MM.1S (cell line): Measurements from ENCODE around the gene FBLN2.

ENCODE experiments used
- DNase-seq: peaks from one replicate; pipeline ENCODE4 v3.0.0-alpha.2; 2015
- H2AFZ ChIP-seq: fragments of 300-600 bp; sonication (generic); 2 replicates; pipeline ENCODE4 v1.6.0; 2016; ENCODE audit warnings: antibody characterized with exemption, low read length
- H3F3A ChIP-seq: fragments of 300-600 bp; sonication (generic); 2 replicates; pipeline ENCODE4 v1.6.1; 2016; ENCODE audit warnings: mild to moderate bottlenecking, antibody characterized with exemption, low read length, moderate library complexity, mixed read lengths; ENCODE audit not compliant: insufficient read depth
- H3K27ac ChIP-seq: fragments of 300-600 bp; sonication (generic); 2 replicates; pipeline ENCODE4 v1.5.1; 2016; ENCODE audit warnings: mild to moderate bottlenecking, low read length
- H3K27me3 ChIP-seq: fragments of 300-600 bp; sonication (generic); replicated peaks from 2 replicates; pipeline ENCODE4 v1.6.0; 2016; ENCODE audit warnings: low read length; ENCODE audit not compliant: insufficient read depth
- H3K36me3 ChIP-seq: fragments of 300-600 bp; sonication (generic); replicated peaks from 2 replicates; pipeline ENCODE4 v1.6.1; 2016; ENCODE audit warnings: mild to moderate bottlenecking, low read length, mixed read lengths; ENCODE audit not compliant: insufficient read depth
- H3K4me1 ChIP-seq: fragments of 300-600 bp; sonication (generic); 2 replicates; pipeline ENCODE4 v1.6.1; 2016; ENCODE audit warnings: low read length, mixed read lengths
- H3K4me2 ChIP-seq: fragments of 300-600 bp; sonication (generic); 2 replicates; pipeline ENCODE4 v1.6.0; 2016; ENCODE audit warnings: low read depth, low read length
- H3K4me3 ChIP-seq: fragments of 300-600 bp; sonication (generic); 2 replicates; pipeline ENCODE4 v1.5.1; 2016; ENCODE audit warnings: low read length, mixed read lengths
- H3K79me2 ChIP-seq: fragments of 300-600 bp; sonication (generic); 2 replicates; pipeline ENCODE4 v1.6.1; 2016; ENCODE audit warnings: mixed run types, low read length, mixed read lengths
- H3K9ac ChIP-seq: fragments of 300-600 bp; sonication (generic); 2 replicates; pipeline ENCODE4 v1.6.1; 2016; ENCODE audit warnings: low read length, mixed read lengths
- H3K9me2 ChIP-seq: fragments of 300-600 bp; sonication (generic); replicated peaks from 2 replicates; pipeline ENCODE4 v1.6.1; 2016; ENCODE audit warnings: mild to moderate bottlenecking, low read length, mixed read lengths; ENCODE audit not compliant: insufficient read depth
- H3K9me3 ChIP-seq: fragments of 300-600 bp; sonication (generic); replicated peaks from 2 replicates; pipeline ENCODE4 v1.6.1; 2016; ENCODE audit warnings: mild to moderate bottlenecking, low read length, mixed read lengths; ENCODE audit not compliant: insufficient read depth
- H4K20me1 ChIP-seq: fragments of 300-600 bp; sonication (generic); 2 replicates; pipeline ENCODE4 v1.6.1; 2016; ENCODE audit warnings: mild to moderate bottlenecking, low read length, moderate library complexity, mixed read lengths; ENCODE audit not compliant: insufficient read depth
- CTCF ChIP-seq: fragments of 300-600 bp; sonication (generic); IDR thresholded peaks from 2 replicates; pipeline ENCODE4 v1.5.1; 2016; ENCODE audit warnings: antibody characterized with exemption, low read length, mixed read lengths
- EZH2 ChIP-seq: fragments of 300-600 bp; sonication (generic); optimal IDR thresholded peaks from 2 replicates; pipeline ENCODE3; 2017; ENCODE audit warnings: low read depth, mild to moderate bottlenecking, antibody characterized with exemption, low read length, mixed read lengths
- EZH2phosphoT487 ChIP-seq: fragments of 300-600 bp; sonication (generic); IDR thresholded peaks from 2 replicates; pipeline ENCODE4 v1.6.1; 2018; ENCODE audit warnings: antibody characterized with exemption, low read length

FBLN2 gene

DNA sequence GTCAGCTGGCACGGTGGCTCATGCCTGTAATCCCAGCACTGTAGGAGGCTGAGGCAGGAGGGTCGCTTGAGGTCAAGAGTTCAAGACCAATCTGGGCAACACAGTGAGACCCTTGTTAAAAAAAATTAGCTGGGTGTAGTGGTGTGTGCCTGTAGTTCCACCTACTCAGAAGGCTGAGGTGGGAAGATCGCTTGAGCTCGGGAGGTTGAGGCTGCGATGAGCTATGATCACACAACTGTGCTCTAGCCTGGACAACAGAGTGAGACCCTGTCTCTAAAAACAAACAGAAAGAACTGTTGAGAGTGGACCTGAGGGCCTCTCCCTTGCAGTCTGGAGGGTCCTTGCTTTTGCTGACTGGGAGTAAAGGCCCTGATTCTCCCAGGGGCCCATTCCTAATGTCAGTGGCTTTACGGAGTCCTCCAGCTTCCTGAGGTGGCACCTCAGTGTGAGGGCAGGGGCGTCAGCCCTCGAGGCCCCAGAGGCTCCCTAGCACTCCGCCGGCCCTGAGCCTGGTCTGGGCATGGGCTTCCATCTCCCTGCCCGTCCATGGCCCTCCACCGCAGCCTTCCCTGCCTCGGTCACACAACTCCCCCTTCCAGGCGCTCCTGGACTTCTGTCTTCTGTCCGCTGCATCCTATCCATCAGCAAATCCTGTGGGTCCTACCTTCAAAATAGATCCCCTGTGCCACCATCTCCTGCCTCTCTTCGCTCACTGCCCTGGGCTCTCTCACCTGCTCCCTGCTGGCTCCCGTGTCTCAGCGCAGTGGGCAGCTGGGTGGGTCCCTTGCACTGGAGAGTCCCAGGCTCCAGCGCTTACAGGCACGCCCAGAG, 19.0 kb downstream of the FBLN2 start:
- Histone ChIP-seq H3K36me3 (no peaks in the 10 kb centered on the region), H3K9me2 (no peaks in the 10 kb centered on the region), H2AFZ (no peak overlapping the region), H3K4me1 (no peaks in the 10 kb centered on the region), H3K9me3 (no peaks in the 10 kb centered on the region), H3K4me2 (no peak overlapping the region), H3K4me3 (no peak overlapping the region), H3K27ac (no peak overlapping the region), H3F3A (no peaks in the 10 kb centered on the region), H3K27me3 (peaks cover 81% of the 10 kb centered on the region), H3K9ac (no peak overlapping the region), H3K79me2 (no peaks in the 10 kb centered on the region), H4K20me1 (no peaks in the 10 kb centered on the region)
- no peak for DNase-seq
- TF ChIP-seq EZH2phosphoT487 (no peak), CTCF (no peak), EZH2 (no peak)

- Histone ChIP-seq H2AFZ (no peak overlapping the region), H3K27ac (no peak overlapping the region), H3K9me3 (no peaks in the 10 kb centered on the region), H3K4me1 (no peaks in the 10 kb centered on the region), H3K9me2 (no peaks in the 10 kb centered on the region), H3K36me3 (no peaks in the 10 kb centered on the region), H3K9ac (no peak overlapping the region), H3K27me3 (peaks cover 85% of the 10 kb centered on the region), H3K79me2 (no peaks in the 10 kb centered on the region), H3K4me2 (no peak overlapping the region), H3K4me3 (no peak overlapping the region), H4K20me1 (no peaks in the 10 kb centered on the region), H3F3A (no peaks in the 10 kb centered on the region)
- TF ChIP-seq EZH2: no peak
- TF ChIP-seq EZH2phosphoT487: no peak
- no peak for TF ChIP-seq CTCF
- no peak for DNase-seq
Measured at GRCh38 chr3:13568515-13569028, 19.6 kb downstream of the FBLN2 start.

- H3K27me3 ChIP-seq: peaks cover 89% of the 10 kb centered on the region
- no peaks in the 10 kb centered on the region for H3K36me3 ChIP-seq
- no peak overlapping the region for H3K27ac ChIP-seq
- H3K4me2 ChIP-seq: no peak overlapping the region
- H3K9me3 ChIP-seq: no peaks in the 10 kb centered on the region
- H4K20me1 ChIP-seq: no peaks in the 10 kb centered on the region
- H3K4me1 ChIP-seq: no peaks in the 10 kb centered on the region
- no peak overlapping the region for H3K4me3 ChIP-seq
- H3K9ac ChIP-seq: no peak overlapping the region
- TF ChIP-seq EZH2phosphoT487: no peak
- TF ChIP-seq CTCF: no peak
- no peaks in the 10 kb centered on the region for H3F3A ChIP-seq
- no peak for DNase-seq
- no peak overlapping the region for H2AFZ ChIP-seq
- H3K79me2 ChIP-seq: no peaks in the 10 kb centered on the region
- no peaks in the 10 kb centered on the region for H3K9me2 ChIP-seq
Measured at GRCh38 chr3:13569201-13569600, 20.3 kb downstream of the FBLN2 start.
